Vagina (tissue), 2 donors: ENCODE results near the gene COX10.

ENCODE experiments used
- CTCF ChIP-seq, 3 experiments: fragments of 450-650 bp in 2 of 3; fragments of 200-600 bp in 1 of 3; sonication (generic) in 1 of 3; IDR thresholded peaks; one replicate each; pipeline ENCODE4 v1.5.1; 2017 to 2019; ENCODE audit warnings: antibody characterized with exemption in 3 of 3, mild to moderate bottlenecking in 2 of 3, moderate library complexity in 2 of 3
- POLR2AphosphoS5 ChIP-seq, 2 donors: sonication (generic); formaldehyde crosslinking; IDR thresholded peaks; one replicate each; pipeline ENCODE4 v1.9.0; 2017; ENCODE audit warnings: antibody characterized with exemption in 2 of 2, mild to moderate bottlenecking in 2 of 2, low read depth in 1 of 2; ENCODE audit not compliant: insufficient read depth in 1 of 2

- no peak for TF ChIP-seq CTCF (IDR thresholded peaks at IDR 0.05)
- no peak for TF ChIP-seq POLR2AphosphoS5 (IDR thresholded peaks at IDR 0.05; ENCODE audit: insufficient read depth in 1 of 2, low read depth in 1 of 2)
These were observed 100.0 kb downstream of the COX10 start for GRCh38 chr17:14169287-14169686.
